Suppressor macrophage treated with lipopolysaccharide for 1 hour (primary cell): Measurements from ENCODE around the gene JRKL.
A peak's percentile ranks its signal among the peaks of the same experiment; 100 is the strongest.
"Not testable (repeated sequence)": the region's sequence is repeated elsewhere in the genome, so short reads cannot be mapped to it uniquely, and the experiment has no call there.

Experiments used
- DNase-seq, 3 donors: peaks; one replicate each; pipeline ENCODE4 v3.0.0-alpha.2; 2020 to 2022

The JRKL gene

GRCh38 chr11:96394773-96395172 is 5.0 kb downstream of the JRKL start:
- DNase-seq = no peak

GRCh38 chr11:96396637-96397036 is 6.8 kb downstream of the JRKL start:
- DNase-seq = no peak

DNA sequence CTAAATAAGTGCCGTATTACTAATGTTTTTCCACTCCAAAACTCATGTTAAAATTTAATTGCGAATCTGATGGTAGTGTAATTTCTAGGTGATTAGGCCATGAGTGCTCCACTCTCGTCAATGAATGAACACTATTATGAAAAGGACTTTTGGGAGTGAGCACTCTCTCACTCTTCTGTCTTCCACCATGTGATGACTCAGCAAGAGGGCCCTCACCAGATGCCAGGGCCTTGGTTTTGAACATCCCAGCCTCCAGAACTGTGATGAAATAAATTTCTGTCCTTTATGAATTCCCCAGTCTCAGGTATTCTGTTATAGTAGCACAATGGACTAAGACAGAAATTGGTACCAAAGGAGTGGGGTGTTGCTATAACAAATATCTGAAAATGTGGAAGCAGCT is 8.1 kb downstream of the JRKL start:
- DNase-seq = no peak

GRCh38 chr11:96400697-96401096 is 10.9 kb downstream of the JRKL start:
- DNase-seq = no peak

DNA sequence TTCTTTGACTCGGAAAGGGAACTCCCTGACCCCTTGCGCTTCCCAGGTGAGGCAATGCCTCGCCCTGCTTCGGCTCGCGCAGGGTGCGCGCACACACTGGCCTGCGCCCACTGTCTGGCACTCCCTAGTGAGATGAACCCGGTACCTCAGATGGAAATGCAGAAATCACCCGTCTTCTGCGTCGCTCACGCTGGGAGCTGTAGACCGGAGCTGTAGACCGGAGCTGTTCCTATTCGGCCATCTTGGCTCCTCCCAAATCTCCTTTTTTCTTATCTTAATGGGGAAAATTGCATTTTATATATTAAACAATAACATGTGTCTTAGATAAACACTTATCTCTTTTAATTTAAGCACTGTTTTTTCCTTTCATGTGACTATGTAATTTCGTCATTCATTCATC is 21.6 kb downstream of the JRKL start:
- not testable (repeated sequence) for DNase-seq

DNA sequence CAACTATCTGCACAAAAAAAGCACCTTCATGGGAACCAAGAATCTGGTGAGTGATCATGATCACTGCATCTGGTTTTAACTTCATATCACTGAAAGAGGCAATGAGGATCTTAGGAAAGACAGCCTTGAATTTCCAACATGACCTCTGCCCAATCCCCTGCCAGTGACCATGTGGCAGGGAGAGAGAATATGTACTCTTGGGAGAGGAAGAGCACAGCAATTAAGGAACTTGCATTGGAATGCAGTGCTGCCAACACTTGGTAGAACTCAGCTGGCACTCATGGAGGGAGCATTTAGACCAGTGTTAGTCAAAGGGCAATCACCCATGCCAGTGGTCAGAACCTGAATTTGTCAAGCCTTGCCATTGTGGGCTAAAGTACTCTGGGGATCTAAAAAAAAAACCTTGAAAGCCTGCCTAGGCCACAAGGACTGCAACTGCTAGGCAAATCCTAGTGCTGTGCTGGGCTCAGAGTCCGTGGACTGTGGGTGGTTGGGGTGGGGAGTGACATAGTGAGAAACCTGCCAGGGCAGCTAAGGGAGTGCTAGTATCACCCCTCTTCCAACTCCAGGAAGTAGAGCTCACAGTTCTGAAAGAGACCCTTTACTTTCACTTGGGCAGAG is 23.1 kb downstream of the JRKL start:
- no peak for DNase-seq

- DNase-seq = no peak
Measured at GRCh38 chr11:96413408-96413807, 23.6 kb downstream of the JRKL start.

GRCh38 chr11:96424693-96425092 is 34.9 kb downstream of the JRKL start:
- peak in 2 of 3 donors; percentile 18 to 26 for DNase-seq

- DNase-seq = no peak
Measured at GRCh38 chr11:96430668-96431067, 40.9 kb downstream of the JRKL start.

DNA sequence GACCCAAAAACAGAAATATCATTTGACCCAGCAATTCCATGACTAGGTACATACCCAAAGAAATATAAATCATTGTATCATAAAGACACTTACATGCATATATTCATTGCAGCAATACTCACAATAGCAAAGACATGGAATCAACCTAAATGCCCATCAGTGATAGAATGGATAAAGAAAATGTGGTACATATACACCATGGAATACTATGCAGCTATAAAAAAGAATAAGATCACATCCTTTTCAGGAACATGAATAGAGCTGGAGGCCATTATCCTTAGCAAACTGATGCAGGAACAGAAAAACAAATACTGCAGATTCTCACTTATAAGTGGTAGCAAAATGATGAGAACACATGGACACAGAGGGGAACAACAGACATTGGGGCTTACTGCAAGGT is 42.8 kb downstream of the JRKL start:
- DNase-seq = not testable (repeated sequence)
